ENCODE measurements around the gene SYT12.

The SYT12 gene

GRCh38 chr11:67058506-67058905 is 35.6 kb downstream of the SYT12 start:
- DNase-seq: no peak

GRCh38 chr11:67059671-67060070 is 36.7 kb downstream of the SYT12 start:
- DNase-seq: no peak

DNA sequence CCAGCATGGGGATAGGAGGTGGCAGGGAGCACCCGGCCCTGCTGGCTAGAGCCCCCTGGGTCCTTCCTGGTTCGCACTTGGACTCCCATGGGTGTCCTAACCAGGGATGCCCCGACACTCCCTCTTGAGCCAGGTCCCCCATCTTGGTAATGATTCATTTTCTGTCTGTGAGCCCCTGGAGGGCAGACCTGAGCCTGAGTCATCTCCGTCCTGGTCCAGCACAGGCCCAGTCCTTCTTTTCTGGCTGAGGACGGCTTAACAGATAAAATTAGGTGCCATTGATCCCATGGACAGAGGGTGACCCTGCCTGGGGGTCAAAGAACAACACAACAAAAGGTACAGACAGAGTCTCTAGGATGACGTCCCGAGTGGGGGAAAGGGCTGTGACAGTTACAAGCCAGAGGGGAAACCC is 37.2 kb downstream of the SYT12 start:
- DNase-seq: no peak

GRCh38 chr11:67062526-67063373 is 39.8 kb downstream of the SYT12 start:
- DNase-seq: no peak

DNA sequence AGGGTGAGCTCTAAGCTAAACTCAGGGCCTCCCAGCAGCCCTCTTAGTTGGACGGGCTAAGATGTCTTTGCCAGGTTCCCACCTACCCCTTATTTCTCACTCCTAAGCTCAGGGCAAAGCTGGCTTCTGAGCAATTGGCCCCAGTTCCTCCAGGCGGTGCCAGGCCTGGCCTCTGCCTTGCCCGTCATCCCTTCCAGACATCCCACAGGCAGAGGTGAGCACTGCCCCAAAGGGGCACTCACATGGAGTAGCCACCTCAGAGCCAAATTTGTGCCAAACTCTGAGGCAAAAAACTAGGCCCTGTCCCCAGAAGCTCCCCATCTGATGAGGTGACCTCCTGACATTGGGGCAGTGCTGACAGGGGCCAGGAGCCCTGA is 43.4 kb downstream of the SYT12 start:
- no peak for DNase-seq

GRCh38 chr11:67071420-67072284 is 48.7 kb downstream of the SYT12 start:
- DNase-seq: no peak

GRCh38 chr11:67072295-67072694 is 49.4 kb downstream of the SYT12 start:
- no peak for DNase-seq

- DNase-seq: no peak
These were observed 51.0 kb downstream of the SYT12 start for GRCh38 chr11:67073908-67074307.

DNA sequence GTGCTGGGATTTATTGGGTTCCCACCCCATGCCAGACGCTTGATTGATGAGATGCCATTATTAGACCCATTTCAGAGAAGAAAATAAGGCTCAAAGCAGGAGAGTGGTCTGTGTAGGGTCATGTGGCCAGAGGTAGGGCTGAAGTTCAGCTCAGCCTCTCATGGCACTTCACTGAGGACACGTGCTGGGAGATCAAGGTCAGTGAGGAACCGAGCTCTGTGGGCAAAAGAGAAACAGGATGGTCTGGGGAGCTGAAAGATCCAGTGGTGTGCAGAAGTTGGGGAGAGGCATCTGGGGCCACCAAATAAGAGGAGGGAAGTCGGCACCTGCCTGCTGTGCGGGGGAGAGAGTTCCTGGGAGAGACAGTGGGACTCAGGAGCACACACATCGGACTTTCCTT is 53.3 kb downstream of the SYT12 start:
- no peak for DNase-seq

- DNase-seq: no peak
These were observed 56.3 kb downstream of the SYT12 start for GRCh38 chr11:67079065-67079705.

DNA sequence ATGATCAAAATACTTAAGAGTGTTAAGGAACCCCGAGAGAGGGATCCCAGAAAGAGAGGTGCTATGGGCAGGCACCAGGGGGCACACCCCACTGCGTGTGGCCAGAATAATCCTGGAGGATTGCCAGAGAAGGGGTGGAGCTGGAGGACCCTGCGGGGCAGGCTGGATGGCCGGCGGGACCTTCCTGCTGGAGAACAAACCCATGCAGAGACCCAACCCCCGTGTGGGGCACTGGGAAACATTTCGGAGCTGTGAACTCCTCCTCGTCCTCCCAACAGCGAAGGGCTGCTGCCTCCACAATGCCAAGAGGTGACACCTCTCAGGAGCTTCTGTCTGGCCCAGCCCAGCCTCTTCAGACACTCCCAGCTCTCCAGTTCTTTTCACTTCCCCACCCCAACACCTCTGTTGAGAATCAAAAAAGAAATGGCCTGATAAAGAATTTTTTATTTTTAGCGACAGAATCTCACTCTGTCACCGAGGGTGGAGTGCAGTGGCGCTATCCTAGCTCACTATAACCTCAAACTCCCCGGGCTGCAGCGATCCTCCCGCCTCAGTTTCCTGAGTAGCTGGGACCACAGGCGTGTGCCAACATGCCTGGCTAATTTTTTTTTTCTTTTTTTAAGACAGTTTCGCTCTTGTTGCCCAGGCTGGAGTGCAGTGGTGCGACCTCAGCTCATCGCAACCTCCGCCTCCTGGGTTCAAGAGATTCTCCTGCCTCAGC is 59.3 kb downstream of the SYT12 start:
- no peak for DNase-seq

DNA sequence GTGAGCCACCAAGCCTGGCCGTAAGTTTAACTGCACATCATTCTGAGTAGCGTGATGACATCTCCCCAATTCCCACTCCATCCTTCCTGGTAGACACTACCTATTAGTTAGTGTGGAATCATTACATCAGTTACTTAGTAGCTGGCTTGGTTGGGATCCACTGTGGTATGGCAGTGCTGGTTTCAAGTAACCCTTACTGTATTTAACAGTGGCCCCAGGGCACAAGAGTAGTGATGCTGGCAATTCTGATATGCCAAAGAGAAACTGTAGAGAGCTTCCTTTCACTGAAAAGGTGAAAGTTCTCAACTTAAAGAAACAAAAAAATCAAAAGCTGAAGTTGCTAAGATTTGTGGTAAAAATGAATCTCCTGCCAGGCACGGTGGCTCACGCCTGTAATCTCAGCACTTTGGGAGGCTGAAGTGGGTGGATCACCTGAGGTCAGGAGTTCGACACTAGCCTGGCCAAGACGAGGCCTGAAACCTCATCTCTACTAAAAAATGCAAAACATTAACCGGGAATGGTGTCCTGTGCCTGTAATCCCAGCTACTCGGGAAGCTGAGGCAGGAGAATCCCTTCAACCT is 60.9 kb downstream of the SYT12 start:
- no peak for DNase-seq

- DNase-seq: no peak
These were observed 62.7 kb downstream of the SYT12 start for GRCh38 chr11:67085617-67086016.

- no peak for DNase-seq
These were observed 67.8 kb downstream of the SYT12 start for GRCh38 chr11:67090717-67091116.

GRCh38 chr11:67095214-67095507 is 72.2 kb downstream of the SYT12 start:
- no peak for DNase-seq

DNA sequence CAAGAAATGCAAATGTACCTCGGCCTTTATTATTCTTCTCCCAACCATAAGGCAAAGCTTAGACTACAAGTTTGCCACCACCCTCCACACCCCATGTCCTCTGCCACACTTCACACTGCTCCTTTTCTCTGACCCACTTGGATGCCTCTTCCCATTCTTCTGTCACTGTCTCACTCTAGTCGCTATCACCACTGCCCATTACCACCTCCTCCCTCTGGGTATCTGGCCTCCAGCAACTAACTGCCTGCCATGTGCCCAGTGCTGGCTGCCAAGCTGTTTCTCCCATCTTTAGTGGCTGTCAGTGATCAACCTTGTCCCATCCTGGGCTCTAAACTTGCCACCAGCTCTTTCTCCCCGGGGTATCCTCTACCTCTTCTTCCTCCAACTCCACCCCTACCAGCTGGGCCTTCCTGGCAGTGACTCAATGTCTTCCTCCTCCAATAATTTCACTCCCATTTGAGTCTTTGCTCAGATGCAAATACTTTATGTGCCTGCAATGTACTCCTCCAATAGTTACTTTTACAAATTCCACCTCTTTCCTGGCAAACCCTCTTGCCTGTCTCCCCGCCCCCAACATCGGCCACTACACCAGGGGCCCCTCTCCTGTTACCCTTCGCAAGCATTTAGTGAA is 76.0 kb downstream of the SYT12 start:
- DNase-seq: no peak

GRCh38 chr11:67099831-67100324 is 76.9 kb downstream of the SYT12 start:
- no peak for DNase-seq

All from NCI-H187 (cell line).